NCI-H446 (cell line): ENCODE data around the gene PREX1.

Experiments
- DNase-seq, 2 experiments: peaks; one replicate each; lab custom pipeline; 2025; lab: John Stamatoyannopoulos, UW

PREX1 gene

DNA sequence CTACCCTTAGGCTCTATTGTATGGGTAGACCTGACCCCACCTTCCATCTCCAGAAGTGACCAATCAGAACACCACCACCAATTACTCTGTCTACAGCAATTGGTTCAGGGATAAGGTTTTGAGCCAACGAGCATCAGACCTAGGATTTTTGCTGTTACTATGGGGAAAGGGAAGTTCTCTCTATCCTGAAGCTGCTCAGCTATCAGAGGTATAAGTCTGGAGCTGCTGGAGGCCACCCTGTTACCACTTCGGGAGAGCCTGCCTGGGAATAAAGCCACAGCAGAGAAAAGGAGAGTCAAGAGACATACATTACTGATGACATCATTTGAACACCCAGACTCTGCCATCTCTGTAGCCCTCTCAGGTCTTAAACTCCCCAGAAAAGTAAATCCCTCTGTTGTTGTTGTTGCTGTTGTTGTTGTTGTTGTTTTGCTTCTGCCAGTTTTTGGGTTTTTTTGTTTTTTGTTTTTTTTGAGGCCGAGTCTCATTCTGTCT, 94.5 kb downstream of the PREX1 start:
- DNase-seq, result peak in 1 of 2 experiments; percentile 34

DNA sequence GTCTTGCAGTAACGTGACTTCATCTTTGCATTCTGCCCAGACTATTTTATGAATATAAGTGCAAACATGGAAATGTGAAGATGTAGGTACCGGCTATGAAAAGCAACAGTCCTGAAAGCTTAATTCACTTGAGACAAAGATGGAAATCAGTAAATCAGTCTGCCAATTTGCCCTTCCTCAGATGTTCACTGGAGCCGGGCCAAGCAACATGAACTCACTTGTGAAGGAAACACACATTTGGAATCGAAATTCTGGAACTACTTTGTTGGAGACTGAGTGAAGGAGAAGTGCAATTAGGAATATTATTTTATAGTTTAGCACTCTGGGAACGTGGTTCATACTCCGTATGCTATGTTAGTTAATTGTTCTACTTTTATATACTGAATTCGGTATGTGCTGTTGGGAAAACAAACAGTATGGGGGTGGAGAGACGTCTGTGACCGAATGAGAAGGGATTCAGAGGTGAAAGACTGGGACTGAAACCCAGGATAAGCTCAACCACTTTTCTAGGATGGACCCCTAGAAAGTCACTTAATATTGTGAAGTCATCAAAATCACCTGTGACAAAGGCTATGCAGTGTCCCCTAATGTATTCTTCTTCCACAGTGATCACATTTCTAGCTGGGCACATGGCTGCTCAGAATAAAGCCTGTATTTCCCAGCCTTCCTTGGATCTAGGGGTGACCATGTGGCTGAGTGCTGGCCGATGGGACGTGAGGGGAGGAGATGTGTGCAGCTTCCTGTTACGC, 95.5 kb downstream of the PREX1 start:
- peak; percentile 88 to 91 for DNase-seq

DNA sequence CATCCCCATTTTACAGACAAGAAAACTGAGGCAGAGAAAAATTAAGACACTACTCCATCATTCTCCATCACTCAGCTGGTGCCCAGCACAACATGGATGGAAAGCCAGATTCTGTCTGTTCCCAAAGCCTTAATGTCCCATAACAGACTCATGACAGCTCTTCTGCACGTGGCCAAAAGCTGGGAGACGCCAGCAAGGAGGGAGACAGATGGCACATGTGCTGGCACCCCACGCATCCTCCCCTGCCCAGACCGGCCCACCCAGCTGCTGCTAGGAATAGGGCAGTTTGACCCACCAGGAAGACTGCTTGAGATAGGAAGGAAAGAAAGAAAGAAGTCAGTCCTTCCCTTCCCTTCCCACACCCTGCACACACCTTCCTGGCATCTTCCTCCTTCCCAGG, 96.3 kb downstream of the PREX1 start:
- DNase-seq, result peak; percentile 50 to 93

DNA sequence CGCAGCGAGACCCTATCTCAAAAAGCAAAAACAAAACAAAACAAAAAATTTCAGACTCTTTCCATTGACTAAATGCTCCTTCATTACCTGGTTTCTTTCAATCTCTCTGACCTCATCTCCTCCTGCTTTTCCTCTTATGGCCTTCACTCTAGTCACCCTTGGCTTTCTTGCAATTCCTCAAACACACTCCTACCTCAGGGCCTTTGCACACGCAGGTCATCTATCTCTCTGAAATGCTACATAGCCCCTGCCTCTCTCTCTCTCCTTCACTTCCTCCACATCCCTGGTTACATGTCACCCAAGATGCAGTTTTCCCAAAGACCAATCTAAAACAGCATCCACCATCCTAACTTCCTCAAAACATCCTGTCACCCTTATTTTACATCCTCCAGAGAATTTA, 96.8 kb downstream of the PREX1 start:
- DNase-seq, result no peak

DNA sequence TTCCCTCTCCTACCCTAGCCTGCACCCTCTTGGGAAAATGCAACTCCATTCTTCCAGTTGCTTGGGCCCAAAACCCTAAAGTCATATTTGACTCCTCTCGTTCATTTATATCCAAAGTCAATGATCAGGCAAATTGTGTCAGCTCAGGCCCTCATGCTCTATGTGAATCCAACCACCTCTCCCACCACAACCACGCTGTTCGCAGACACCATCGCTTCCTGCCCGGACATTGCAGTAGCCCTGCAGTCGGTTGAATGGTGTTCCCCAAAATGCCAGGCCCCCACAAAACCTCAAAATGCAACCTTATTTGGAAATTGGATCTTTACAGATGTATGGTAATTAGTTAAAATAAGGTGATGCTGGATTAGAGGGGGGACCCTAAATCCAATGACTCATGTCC, 98.3 kb downstream of the PREX1 start:
- DNase-seq, result no peak

DNA sequence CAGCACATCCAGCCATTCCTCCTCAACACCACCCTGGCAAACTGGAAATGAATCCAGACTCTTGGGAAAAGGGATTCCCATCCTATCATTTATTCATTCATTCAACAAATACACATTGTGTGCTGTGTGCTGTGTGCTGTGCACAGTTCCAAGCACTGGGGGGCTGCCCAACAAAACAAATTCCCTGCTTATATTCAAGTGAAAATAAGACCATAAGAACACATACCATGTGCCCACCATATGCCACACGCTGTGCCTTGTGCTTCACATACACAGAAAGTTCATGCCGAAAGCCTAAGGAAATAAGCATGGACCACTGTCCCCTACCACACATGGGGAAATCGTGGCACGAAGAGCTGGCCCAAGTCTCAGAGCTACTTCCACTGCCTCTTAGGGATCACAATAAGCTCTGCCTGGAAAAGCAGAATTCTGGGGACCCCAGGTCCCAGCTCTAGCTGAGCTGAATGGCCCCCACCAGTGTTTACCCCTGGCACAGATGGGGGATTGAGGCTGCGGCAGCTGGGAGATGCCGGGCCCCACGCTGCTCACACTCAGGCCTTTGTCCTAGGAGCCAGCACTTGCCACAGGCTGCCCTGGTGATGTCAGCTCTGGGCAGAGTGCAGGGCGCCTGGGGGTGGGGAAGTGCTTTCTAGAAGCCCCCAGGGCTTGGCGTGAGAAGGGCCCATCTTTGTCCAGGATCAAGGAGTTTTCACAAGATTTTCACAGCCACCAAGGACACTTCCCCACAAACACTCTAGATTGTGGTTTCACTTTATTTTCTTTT, 99.6 kb downstream of the PREX1 start:
- DNase-seq, result peak in 1 of 2 experiments; percentile 26

DNA sequence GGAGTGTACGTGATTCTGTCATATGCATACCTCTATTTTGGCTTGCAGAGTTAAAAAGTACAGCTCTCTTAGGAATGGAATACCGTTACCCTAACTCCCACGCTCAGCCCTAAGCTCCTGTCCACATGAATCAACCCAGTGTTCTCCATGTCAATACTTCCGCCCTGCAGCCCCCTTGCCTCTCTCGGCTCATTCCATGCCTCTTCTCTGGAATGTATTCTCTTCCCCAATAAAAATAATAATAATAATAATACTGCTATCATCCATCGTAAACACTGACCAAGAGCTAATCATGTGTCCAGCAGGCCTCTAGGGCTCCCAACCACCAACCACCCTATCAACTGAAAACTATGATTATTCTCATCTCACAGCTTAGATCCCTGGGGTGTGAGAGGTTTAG, 100.6 kb downstream of the PREX1 start:
- DNase-seq, result no peak

DNA sequence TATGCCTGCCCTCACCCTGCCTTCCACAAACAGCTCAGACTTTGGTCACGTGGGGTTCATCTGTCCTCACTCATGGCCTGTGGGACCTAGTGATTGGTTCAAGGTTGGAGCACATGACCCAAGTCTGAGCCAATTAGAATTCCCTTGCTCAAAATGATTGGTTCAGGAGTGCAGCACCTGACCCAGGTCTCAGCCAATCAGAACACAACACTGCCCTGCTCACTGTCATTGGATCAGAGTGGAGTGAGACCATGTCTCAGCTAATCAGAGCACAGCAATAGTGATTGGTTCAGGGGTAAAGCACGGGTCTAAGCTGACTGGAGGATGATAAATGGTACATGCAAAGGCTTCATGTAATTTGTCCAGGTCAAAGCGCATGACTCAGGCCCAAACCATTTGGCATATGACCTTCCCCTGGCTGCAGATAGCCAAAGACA, 102.2 kb downstream of the PREX1 start:
- DNase-seq, result no peak

DNA sequence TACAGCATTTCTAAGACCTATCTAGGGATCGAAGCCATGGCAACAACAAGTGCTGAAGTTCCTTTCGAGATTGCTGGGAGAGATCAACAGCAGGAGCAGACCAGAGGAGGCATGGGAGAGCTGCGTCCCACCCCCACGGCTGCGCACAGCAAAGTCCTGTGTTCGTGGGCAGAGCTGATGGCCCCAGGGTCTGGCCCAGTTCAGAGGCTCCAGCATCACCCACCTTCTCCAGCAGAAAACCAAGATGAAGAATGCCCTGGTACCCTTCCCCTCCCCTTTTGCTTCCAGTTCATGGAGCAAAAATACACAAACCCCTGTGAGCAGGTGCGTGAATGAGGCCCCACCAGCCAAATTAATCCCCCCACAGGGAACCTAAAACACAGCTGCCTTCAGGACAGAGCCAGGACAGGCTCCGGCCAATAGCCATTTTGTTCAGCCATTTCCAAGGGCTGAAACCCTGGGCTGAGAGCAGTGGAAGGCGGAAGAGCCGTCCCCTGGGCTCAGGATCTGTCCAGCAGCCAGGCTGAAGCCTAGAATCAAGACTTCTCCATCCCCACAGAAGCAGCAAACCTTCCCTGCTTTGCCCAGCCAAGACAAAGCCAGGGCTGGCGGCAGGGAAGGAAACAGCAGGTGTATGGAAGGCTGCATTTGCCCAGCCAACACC, 102.8 kb downstream of the PREX1 start:
- no peak for DNase-seq

DNA sequence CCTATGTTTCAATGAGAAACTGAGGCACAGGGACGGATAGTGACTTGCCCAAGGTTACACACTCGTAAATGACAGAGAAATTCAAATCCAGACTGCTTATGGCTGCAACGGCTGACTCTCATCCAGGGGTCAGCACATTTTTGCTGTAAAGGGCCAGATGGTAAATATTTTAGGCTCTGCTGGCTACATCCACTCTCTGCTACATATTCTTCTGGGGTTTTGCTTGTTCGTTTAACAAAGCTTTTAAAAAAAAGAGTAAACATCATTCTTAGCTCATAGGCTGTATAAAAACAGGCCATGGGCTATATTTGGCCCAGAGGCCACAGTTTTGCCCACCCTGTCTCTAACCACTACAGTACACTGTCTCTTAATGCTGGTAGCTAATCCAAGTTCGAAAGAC, 103.4 kb downstream of the PREX1 start:
- DNase-seq, result no peak

DNA sequence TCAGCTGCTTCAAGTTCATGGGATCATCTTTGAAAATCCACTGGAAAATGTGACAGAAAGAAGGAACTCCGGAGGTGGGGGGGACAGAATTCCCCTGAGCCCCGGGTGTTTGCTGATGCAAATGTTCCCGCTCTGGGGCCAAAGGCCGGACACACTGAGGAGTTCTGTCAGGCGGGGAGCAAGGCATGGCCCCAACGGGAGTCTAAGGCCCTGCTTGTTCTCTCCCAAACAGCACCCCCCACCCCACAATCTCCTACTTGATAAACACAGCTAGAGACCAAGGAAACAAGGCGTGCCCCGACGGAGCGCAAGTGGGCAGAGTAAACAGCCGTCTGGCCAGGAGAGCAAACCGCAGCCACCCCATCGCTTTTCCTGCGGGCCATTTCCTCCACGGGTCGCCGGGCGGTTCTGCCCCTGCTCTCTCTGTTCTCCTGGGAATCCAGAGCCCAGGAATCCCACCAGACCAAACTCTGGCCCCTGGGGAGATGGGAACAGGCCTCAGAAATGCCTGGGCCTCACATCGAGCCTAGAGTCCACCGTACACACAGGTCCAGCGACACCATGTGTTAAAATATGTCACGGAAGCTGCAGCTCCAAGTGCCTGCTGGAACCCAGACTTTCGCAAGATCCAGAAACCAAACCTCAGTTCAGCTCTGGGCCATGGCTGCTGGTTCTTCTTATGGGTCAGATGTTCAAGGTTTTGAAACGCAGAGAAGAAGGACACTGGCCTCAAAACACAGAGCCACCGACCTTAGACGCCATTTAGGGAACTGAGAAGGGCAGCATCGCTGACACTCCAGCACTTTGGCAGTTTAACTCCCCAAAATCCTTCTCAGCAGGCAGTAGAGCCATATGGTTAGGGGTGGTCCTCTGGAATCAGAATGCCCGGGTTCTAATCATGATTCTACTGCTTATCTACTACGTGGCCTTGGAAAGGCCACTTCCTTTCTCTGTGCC, 104.2 kb downstream of the PREX1 start:
- DNase-seq, result no peak

DNA sequence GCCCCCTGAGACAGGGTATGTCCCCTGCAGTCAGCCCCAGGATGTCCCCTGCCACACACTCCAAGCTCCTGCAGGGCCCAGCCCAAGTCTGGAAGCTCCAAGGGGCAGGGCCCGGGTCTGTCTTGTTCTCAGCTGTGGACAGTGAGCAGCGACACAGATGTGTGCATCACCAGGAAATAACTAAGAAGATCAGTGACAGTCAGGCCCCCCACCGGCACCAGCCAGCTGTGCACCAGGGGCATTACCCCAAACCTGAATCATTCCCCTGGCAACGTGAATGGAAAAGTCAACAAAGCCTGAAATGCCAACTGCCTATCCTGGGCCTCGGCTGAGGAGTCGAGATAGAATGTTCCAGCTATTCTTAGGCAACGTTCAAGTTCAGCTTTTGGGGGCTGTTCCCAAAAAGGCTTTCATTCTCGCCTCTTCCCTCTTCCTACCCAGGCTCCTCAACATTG, 105.0 kb downstream of the PREX1 start:
- peak in 1 of 2 experiments; percentile 12 for DNase-seq

DNA sequence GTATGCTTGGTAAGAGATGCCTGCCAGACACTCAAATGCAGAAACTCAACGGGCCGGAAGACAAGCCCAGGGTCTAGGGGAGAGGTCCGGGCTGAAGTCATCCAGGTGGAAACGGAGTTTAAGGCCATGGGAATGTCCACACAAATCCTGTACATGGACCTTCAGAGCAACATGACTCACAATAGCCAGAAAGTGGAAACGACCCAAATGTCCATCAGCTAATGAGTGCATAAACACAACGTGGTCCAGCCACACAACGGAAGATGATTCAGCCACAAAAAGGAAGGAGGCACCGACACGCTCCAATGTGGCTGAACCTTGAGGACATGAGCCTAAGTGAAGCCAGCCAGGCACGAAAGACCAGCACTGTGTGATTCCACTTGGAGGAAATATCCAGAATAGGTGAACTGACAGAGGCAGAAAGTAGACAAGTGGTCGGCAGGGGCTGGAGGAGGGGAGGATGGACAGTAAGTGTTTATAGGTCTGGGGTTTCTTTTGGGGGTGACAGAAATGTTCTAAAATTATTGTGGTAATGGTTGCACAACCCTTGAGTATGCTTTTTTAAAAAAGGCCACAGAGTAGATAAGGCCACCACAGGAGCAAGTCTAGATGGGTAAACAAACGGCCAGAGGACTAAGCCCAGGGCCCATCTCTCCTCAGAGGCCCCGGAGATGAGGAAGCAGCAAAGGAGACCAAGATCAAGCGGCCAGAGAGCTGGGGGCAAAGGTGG, 105.6 kb downstream of the PREX1 start:
- no peak for DNase-seq

DNA sequence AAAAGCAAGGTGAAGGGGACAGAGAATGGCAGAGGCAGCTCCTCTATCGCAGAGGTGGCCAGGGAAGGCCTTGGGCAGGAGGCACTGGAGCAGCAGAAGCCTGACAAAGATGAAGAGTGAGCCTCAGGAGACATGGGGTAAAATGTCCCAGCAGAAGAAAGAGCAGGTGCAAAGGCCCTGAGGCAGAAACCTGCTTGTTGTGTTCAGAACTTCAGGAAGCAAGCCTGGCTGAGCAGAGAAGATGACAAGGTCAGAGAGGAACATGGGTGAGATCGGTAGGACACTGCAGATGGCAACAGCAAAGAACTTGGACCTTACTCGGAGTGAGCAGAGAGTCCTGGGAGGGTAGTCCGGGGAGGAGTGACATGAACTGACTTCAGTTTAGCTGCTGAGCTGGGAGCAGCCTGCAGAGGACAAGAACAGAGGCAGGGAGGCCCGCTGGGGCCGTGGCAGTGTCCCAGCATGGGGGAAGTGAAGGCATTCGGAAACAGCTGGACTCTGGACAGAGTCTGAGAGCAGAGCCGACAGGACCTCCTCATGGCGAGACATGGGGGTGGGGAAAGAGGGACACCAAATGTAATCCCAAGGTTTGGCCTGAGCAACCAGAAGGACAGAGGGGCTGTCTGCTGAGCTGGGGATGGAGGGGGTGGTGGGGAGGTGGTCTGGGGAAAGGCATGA, 106.3 kb downstream of the PREX1 start:
- no peak for DNase-seq

DNA sequence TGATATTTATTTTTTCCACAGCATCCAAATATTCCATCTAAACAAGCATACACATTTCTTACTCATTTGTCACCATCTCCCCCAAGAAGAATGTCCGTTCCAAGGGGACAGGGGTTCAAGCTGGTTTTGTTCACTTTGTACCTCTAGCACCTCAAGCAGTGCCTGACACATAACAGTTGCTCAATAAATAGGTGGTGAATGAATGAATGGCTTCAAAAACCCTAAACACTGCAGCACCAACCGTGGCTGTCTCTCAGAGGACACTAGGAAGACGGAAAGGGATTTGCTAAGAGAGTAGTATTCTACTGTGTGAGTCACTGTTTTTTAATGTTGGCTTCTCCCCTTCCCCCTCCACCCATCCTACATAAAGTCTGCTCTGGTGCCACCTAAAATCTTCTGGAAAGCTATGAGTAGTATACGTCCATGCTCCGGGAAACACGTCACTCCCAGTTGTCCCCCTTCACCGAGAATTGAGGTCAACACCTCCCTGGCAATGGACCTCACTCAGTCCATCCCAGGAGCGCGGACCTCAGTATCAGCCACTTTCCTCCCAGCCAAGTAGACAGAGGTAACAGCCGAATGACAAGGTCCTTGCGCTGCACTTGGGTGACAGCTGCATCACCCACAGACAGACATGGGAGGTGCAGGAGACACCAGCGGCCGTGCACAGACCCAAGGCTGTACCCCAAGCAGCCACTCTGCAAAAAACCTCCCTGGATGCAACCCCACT, 107.4 kb downstream of the PREX1 start:
- DNase-seq, result no peak

DNA sequence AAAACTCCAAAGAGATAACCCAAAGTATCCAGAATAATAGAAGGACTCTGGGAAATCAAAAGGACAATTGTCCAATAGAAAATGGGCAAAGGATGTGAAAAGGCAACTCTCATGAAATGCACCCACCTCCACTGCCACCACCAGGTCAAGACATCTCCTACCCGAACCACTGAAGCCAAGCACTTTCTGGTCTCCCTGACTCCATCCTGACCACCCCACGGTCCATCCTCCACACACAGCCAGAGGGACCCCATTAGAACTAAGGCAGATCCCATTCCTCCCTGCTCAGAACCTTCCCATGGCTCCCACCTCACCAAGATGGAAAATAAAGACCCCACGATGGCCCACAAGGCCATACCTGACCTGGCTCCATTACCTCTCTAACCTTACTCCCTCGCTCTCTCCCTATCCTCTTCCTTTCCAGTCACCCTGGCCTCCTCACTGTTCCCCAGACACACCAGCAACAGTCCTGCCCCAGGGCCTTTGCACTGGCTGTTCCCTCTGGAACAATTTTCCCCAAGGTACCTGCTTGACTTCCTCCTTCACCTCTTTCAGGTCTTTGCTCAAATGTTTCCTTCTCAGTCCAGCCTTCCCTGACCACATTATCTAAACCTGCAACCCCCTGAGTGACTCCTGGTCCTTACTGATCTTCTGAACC, 108.1 kb downstream of the PREX1 start:
- DNase-seq, result no peak

DNA sequence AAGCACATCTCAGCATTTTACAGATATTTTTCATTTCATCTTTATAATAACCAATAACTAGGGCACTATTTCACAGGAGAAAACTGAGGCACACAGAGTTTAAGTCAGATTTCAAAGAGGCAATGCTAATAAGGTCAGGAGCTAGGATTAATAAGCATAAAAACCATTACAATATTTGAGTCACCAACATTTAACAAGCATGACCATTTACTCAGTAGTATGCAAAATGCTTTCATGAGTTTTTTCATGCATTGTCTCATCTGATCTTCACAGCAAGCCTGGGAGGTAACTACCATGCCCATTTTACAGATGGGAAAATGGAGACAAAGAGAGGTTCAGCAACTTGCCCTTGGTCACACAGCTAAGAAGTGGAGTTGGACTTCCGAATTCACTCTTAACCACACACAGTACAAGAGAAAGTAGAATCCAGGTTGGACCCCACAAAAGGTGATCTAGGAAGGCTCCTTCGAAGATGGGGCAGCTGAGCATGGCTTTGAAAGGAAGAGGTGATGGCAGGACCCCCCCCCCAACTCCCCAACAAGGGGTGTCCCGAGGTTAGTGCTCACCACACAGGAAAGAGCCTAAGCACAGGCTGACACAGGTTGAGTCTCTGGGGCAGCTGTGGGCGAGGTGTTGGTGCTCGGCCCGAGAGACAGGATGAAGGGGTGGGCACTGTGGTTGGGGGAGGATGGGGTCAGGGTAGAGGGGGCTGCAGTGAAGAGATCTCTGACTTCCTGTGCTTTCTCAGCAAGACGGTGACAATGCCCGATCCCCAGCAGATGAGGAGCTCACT, 108.8 kb downstream of the PREX1 start:
- no peak for DNase-seq

DNA sequence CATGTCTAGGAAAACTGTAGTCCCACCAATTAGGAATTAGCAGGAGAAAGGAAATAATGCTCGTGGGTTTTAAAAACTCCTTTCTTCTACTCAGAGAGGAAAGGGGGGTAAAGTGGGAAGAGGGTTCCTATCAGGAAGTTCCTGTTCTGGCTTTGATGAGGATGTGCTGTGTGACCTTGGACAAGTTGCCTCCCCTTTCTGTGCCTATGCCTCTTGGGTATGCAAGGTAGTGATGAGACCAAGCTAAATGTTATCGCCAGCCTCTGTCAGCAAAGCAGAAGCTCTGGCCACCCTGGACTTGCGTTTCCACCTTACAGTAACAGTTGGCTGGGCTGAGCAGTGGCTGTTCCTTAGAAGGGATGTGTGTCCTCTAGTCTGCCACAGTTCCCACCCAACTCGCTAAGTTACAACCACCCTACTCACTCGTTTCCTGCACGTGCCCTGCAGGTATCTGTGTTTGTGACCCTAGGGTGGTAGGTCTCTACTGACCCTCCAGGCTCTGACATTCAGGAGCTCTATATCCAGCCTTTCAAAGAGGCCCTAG, 110.0 kb downstream of the PREX1 start:
- DNase-seq, result no peak
